AG04450 (cell line): ENCODE results near the gene MYO18A. TPM values are rescaled to one million over a fixed set of nuclear protein-coding genes. Genes with fewer than 3 reads are reported as not detected.

Experiments
- CTCF ChIA-PET: fragments of 300-600, 350-600 bp; formaldehyde crosslinking; extraction: SDS; loops from one replicate; lab custom pipeline; 2022; ENCODE audit warnings: antibody characterized with exemption, inconsistent platforms; lab: Charles Lee
- POLR2A ChIA-PET: fragments of 350-600 bp; formaldehyde crosslinking; extraction: SDS; loops from one replicate; lab custom pipeline; 2021; ENCODE audit warnings: antibody characterized with exemption, inconsistent platforms; lab: Yijun Ruan, JAX
- DNase-seq: peaks from one replicate; pipeline ENCODE4 v3.0.0-alpha.2; 2011; ENCODE audit warnings: low read depth, low spot score
- H3K27ac ChIP-seq: one replicate; pipeline ENCODE4 v1.5.1; 2012; ENCODE audit warnings: low read depth, low read length, control low read depth
- H3K27me3 ChIP-seq: one replicate; pipeline ENCODE4 v1.6.0; 2012; ENCODE audit warnings: low read length; ENCODE audit not compliant: control insufficient read depth, insufficient read depth
- H3K4me3 ChIP-seq: 2 replicates; pipeline ENCODE4 v1.5.1; 2011; ENCODE audit warnings: mild to moderate bottlenecking, low read depth, low read length, control low read depth
- H3K9me3 ChIP-seq: 2 replicates; pipeline ENCODE4 v1.5.1; 2012; ENCODE audit warnings: low read length; ENCODE audit not compliant: control insufficient read depth, insufficient read depth
- polyA plus RNA-seq: library from polyadenylated mRNA; depleted of rRNA; stranded (reverse); fragments of >200 nt; gene quantifications from 2 replicates; pipeline ENCODE4 v1.2.3, GENCODE V29; 2011
- TF ChIP-seq, protein P1 (sequence below): IDR thresholded peaks from 2 replicates; pipeline ENCODE4 v1.5.1; 2011; ENCODE audit warnings: low read depth, low read length, control low read depth, inconsistent platforms

The MYO18A gene
- polyA plus RNA-seq, 1 experiment = 9.8 TPM

GRCh38 chr17:29054835-29055234 lies 125.4 kb downstream of the MYO18A start:
- Histone ChIP-seq H3K9me3 (no peaks in the 10 kb centered on the region), H3K27me3 (peaks cover 44% of the 10 kb centered on the region), H3K27ac (no peak overlapping the region), H3K4me3 (no peak overlapping the region)
- TF ChIP-seq, protein P1, sequence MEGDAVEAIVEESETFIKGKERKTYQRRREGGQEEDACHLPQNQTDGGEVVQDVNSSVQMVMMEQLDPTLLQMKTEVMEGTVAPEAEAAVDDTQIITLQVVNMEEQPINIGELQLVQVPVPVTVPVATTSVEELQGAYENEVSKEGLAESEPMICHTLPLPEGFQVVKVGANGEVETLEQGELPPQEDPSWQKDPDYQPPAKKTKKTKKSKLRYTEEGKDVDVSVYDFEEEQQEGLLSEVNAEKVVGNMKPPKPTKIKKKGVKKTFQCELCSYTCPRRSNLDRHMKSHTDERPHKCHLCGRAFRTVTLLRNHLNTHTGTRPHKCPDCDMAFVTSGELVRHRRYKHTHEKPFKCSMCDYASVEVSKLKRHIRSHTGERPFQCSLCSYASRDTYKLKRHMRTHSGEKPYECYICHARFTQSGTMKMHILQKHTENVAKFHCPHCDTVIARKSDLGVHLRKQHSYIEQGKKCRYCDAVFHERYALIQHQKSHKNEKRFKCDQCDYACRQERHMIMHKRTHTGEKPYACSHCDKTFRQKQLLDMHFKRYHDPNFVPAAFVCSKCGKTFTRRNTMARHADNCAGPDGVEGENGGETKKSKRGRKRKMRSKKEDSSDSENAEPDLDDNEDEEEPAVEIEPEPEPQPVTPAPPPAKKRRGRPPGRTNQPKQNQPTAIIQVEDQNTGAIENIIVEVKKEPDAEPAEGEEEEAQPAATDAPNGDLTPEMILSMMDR = no peak
- no peak for DNase-seq
- ChIA-PET CTCF (interaction anchor here (1.0 to 1.2 kb wide), 2 partner anchors 57 to 63 kb away, joined by 3 to 4 read pairs; no protein-coding TSS in a partner anchor), POLR2A (no interaction called here)

DNA sequence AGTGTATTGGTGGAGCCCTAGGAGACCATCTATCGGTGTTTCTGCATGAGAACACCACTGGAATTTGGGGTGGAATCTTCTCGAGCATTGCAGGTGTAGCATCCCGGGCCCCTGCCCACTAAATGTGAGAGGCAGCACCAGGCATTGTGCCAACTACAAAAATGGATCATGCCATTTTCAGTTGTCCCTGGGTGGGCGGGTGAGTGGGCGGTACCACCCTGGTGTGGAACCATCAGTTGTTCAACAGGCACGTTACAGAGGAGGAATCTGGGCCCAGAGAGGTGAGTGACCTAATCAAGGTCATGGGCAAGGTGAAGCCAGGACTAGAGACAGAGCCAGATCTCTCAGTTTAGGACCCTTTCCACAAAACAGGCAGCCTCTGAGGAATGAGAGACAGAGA lies 128.5 kb downstream of the MYO18A start:
- CTCF ChIA-PET = no interaction called here

DNA sequence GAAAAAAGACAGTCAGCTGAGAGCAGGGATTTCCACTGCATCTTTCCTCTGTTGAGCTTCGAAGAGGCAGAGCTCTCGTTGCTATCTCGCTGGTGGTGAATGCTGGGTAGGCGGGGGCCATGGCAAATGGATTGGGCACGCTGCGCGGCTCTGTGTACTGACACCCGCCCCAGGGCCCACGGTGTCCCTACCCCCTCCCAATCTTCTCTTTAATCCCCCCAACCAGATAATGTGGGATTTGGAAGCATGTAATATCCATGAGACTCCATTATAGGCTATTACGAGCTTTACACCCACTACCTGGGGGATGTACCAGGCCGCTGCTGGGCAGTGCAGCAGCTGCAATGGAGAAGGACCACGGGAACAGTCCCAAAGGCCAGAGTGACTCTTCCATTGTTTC lies 129.0 kb downstream of the MYO18A start:
- H3K27me3 ChIP-seq = peaks cover 61% of the 10 kb centered on the region
- no peak for DNase-seq
- no peaks in the 10 kb centered on the region for H3K9me3 ChIP-seq
- ChIA-PET CTCF (no interaction called here), POLR2A (no interaction called here)
- H3K4me3 ChIP-seq = no peak overlapping the region
- TF ChIP-seq, protein P1 = no peak
- H3K27ac ChIP-seq = no peak overlapping the region

More for the DNA sequence above, 128.5 kb downstream of the MYO18A start:
- H3K27me3 ChIP-seq = peaks cover 59% of the 10 kb centered on the region
- no peaks in the 10 kb centered on the region for H3K9me3 ChIP-seq
- POLR2A ChIA-PET = no interaction called here
- no peak overlapping the region for H3K27ac ChIP-seq
- no peak overlapping the region for H3K4me3 ChIP-seq
- TF ChIP-seq, protein P1 = no peak
- DNase-seq = no peak

GRCh38 chr17:29050176-29050575 lies 130.0 kb downstream of the MYO18A start:
- H3K4me3 ChIP-seq = no peak overlapping the region
- POLR2A ChIA-PET = no interaction called here
- TF ChIP-seq, protein P1 = no peak
- H3K27me3 ChIP-seq = peaks cover 62% of the 10 kb centered on the region
- no peak for DNase-seq
- CTCF ChIA-PET = no interaction called here
- no peak overlapping the region for H3K27ac ChIP-seq
- no peaks in the 10 kb centered on the region for H3K9me3 ChIP-seq

GRCh38 chr17:29049541-29050145 lies 130.6 kb downstream of the MYO18A start:
- H3K27me3 ChIP-seq = peaks cover 62% of the 10 kb centered on the region
- TF ChIP-seq, protein P1 = no peak
- ChIA-PET POLR2A (no interaction called here), CTCF (no interaction called here)
- H3K4me3 ChIP-seq = no peak overlapping the region
- H3K27ac ChIP-seq = no peak overlapping the region
- DNase-seq = no peak
- H3K9me3 ChIP-seq = no peaks in the 10 kb centered on the region
